ENCODE measurements around the gene ARFGAP2.

The ARFGAP2 gene

DNA sequence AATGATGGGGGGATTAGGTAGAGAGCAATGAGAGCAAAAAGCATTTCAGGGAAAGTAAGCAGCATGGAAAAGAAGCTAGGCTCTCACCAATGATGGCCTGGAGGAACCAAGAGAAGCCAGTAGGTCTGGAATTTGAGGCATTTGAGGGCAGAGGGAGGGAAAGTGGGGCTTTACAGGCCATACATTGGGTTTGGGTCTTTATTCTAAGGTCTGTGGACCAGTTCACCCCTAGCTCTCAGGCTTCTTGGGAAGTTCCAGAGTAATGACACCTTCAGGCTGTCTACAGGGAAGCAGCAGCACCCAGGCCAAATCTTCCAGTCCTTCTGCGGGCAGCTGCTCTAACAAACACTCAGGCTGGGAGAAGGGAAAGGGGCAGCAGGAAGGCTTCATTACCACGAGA is 29.4 kb downstream of the ARFGAP2 start:
- no peak for DNase-seq

DNA sequence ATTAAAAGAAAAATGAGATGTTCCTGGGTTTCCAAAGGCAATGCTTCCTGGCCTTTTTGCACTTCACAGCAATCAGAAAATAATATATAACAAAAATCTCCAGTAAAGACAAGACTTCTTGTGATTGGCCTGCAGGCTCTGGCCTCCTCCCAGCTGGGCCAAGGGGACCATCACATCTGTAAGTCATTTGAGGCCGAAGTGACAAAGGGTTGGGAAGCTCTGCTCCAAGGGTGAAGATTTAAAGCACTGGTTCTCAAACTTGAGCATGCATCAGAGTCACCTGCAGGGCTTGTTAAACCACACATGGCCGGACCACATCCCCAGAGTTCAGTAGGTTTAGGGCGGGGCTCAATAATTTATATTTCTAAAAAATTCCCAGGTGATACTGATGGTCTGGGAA is 32.1 kb downstream of the ARFGAP2 start:
- DNase-seq, result no peak

DNA sequence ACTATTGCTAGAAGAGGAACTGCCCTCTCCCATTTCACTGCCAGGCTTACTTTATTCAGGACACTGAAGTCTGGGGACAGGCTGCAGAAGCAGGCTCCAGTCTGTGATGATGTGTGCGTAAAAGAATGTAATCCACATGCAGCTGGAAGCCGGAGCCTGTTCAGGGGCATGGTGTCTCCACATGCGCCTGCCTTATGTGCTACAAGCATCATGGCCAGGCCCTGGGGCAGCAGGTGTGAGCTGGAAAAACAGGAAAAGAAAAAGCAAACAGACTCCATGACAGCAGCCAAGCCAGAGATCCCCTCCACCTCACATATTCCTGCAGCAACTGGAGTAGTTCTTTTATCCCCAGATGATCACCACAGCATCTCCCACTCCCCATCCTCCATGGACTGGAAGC is 33.4 kb downstream of the ARFGAP2 start:
- DNase-seq, result no peak

DNA sequence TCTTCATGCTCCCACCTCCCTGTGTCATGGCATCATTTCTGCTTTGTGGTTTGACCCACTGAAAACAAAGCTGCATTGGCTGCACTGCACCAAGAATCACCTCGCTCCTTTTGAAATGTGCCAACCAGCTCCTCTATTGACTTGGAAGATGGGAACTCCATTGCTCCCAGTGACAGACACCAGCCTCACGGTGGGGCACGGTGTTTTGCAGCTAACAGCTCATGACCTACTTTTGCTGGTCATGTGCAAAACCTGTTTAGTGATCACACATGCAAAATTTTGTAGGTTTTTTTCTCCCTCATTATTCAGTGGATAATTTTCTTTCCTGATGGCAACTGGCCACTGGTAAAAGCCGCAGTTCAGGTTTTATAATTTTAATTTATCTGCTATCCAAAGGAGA is 36.8 kb downstream of the ARFGAP2 start:
- no peak for DNase-seq

DNA sequence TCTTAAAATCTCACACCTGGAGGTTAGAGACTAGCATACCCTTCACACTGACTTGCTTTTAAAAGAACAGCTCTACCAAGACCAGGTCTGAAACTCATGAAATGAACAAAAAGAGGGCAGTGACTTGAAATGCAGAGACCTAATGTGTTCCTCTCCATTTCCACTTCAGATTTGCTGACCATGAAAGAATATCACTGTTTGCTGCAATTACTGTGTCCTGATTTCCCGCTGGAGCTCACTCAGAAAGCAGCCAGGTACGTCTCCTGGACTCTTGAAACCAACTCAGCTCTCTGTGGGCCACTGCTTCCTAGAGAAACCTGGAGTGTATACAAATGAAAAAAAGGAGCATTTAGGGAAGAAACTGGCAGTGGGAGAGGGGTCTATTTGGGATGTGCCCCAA is 39.2 kb downstream of the ARFGAP2 start:
- no peak for DNase-seq

DNA sequence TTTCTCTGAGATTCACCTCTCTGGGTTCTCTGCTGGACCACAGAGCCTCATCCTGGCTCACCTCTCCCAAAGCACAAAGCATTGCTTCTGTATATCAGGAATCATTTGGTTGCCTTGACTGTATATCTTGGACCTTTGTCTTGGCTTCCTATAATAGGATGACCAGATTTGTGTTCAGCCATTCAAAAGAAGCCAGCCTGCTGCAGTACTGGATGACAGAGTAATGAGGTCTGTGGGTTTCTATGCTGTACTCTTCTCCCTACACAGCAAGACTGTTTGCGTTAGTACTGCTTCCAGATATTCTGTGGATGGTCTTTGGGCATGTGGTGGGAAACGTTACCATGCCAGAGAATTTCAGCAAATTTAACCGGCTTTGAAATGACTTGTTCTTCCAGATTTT is 39.8 kb downstream of the ARFGAP2 start:
- no peak for DNase-seq

DNA sequence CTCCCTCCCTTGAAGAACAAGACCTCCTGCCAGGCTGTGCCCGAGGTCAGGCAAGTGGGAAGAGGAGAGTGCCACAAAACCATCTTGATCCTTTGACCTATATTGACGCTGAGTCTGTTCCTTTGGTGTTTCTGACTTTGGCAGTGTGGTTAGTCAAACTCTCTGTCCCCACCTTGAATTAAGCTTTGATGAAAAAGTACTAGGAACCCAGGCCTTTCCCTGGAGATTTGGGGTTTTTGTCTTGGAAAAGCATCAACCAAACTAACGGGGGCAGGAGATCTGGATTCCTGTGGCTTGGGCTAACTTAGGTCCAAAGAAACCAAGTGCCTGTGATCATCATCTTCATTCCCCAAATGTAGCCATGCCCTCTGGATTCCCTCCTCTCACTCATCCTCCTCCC is 40.4 kb downstream of the ARFGAP2 start:
- DNase-seq, result no peak

DNA sequence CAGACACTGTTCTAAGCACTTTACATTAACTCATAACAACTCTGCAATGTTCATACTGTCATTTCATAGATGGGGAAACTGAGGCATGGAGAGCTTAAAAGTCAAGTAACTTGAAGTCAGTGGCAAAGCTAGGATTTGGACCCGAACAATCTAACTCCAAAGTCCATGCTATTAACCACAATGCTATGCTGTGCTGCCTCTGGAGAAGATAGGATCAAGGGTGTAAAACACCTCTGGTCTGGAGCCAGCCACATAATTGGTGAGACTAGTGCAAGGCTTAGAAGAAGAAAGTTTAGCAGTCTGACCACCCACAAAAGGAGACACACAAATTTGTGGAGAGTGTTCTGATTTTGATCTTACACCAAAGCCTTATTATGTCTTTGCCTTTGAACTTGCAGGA is 43.7 kb downstream of the ARFGAP2 start:
- DNase-seq, result no peak

DNA sequence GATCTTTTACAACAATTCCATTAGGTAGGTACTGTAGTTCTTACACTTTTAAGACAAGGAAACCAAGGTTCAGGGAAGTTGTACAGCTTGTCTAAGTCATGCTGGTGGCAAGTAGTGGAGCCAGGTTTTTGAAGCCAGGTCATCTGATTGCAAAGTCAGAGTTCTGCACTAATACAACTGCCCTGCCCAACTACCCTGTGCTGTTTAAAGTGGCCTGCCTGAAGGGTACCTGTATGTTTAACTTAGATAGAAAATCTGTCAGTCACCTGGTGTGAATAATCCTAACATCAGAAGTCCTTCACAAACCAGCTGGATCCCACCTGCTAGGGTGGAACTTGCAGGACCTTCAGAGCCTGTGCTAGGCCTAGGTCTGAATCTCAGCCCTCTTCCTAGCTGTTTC is 44.2 kb downstream of the ARFGAP2 start:
- DNase-seq, result no peak

DNA sequence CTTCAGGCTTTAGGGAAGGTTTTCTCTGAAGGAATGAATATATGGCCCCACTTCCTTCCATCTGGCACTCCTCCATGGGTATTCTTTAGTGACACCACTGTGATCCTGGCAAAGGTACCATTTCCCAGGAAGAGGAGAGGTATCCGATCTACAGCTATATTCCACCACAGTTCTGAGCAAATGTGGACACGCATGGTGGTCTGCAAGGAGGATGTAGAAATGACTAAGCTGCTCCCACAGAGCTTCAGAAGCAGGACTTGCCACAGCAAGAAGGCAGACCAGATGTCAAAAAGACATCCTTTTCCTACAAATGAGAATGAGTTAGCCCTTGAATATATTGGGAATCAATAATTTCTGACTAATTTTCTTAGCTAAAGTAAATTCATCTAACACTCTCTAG is 45.5 kb downstream of the ARFGAP2 start:
- no peak for DNase-seq

DNA sequence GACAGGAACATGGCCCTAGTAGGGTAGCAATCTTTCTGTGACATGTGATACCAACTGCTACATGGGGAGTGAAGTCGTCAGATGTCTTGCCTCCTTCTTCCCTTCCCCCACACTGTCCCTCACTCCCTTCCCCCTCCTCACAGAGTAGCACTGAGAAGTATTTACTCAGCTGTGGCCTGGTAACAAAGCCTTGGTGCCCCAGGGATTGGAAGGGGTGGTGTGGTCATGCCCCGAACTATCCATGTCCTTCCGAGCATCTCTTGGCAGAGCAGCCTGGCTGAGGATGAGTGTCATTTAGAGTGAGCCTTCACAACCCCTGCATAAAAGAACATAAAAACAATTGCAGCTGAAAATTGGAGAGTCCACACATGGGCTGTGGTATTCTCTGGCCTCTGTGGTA is 46.1 kb downstream of the ARFGAP2 start:
- DNase-seq, result no peak

DNA sequence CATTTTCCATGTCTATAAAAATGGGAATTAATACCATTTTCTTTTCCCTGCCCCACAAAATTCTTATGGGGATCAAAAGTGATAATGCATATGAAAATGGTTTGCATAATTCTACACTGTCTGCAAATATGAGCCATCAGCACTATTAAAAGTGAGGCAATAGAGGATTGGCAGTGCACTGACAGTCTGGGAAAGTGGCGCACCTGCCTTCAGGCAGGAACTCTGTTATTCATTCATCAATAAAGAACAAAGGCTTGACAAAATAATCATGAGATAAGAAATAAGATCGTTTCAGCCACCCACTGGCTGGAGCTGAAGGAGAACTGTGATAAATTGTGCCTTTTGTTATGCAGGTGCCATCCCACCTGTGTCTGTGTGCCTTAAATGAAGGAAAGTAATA is 49.5 kb downstream of the ARFGAP2 start:
- DNase-seq, result no peak

DNA sequence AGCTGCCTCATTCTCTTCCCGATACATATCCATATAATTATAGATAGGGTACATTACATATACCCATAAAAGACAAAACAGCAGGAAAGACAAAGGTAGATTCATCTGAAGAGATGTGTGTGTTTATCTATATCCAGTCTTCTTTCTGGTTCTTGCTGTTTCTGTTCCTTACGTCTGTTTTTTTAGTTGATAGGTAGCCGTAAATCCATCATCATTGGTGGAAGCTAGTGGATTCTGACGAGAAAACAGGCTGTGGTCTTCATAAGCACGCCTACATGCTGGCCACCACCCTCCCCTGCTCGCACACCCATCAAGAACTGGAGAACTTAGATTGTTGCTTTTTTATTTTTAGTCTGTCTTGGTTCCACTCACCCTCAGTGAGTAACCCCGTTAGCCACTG is 51.6 kb downstream of the ARFGAP2 start:
- DNase-seq, result no peak

DNA sequence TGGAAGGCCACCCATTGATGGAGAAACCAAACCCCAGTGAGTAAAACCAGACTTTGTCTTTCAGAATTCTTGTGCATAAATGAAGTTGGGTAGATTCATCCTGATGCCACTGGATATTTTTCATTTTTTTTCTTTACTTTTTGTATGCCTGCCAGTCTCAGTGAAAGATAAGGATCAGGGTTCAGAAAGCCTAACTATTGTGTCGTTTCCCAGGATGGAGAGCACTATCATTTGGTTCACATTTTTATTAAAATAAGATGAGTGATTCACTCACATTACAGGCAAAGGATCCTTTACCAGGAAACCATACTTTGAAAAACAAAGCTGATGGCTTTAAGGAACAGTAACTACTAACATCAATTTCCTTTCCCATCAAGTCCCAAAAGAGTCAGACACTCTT is 52.0 kb downstream of the ARFGAP2 start:
- DNase-seq, result no peak

DNA sequence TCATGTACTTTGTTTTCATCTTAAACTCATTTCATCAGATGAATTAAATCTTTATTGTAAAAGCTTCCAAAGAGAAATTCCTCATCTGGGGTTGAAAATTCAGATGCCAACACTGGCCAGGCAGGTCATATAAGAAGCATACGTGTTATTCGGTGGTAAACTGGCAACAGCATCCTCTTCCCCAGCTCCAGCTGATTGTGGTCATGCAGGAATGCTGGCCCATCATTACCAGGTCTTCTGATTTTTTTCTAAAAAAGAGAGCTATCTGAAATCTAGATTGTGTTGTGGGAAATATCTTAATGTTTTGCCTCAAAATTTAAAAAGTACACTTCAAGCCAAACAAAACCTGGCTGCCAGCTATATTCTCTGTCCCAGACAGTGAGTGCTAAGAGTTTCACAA is 53.6 kb downstream of the ARFGAP2 start:
- DNase-seq, result no peak

DNA sequence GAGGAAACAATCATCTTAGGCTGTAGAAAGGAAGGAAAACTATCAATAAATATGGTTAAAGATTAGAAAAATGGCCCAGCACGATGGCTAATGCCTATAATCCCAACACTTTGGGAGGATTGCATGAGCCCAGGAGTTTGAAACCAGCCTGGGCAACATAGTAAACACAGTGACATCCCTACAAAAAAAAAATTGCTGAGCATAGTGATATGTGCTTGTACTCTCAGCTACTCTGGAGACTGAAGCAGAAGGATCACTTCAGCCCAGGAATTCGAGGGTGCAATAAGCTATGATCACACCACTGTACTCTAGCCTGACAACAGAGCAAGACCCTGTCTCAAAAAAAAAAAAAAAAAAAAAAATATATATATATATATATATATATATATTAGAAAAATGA is 54.9 kb downstream of the ARFGAP2 start:
- DNase-seq, result no peak

DNA sequence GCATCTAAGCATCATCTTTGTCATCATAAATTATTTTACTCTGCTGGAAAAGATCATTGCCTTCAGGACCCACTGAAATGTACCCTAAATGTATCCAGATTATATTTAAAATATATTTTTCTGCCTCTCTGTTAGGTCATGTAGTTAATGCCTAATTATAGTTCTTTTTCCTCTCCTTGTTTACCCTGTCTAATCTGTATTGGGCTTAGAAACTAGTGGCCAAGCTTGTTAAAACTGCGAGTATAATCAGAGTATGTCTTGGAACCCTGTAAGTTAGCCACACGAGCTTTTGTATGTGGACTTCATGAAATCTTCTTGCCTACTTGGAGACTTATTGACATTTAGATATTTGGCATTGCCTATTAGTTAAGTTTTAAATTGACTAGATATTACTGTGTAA is 55.6 kb downstream of the ARFGAP2 start:
- DNase-seq, result no peak

DNA sequence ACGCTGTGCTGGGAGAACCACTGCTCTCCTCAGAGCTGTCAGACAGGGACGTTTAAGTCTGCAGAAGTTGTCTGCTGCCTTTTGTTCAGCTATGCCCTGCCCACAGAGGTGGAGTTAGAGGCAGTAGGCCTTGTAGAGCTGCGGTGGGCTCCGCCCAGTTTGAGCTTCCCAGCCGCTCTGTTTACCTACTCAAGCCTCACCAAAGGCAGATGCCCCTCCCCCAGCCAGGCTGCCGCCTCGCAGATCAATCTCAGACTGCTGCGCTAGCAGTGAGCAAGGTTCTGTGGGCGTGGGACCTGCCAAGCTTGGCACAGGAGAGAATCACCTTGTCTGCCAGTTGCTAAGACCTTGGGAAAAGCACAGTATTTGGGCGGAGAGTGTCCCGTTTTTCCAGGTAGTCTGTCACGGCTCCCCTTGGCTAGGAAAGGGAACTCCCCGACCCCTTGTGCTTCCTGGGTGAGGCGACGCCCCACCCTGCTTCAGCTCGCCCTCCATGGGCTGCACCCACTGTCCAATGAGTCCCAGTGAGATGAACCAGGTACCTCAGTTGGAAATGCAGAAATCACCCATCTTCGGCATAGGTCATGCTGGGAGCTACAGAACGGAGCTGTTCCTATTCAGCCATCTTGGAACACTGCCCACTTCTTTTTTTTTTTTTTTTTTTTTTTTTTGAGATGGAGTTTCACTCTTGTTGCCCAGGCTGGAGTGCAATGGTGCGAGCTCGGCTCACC is 57.6 kb downstream of the ARFGAP2 start:
- peak; percentile 37 for DNase-seq

Measured in stimulated activated CD4-positive, alpha-beta T cell treated with anti-CD3 and anti-CD28 coated beads, Interleukin-4, amount 100 ng/mL, for 24 hours (primary cell).